Stomach (tissue), 4 donors: Measurements from ENCODE around the gene ZNF775.

ENCODE experiments used
- CTCF ChIP-seq, 7 experiments: fragments of 450-650 bp in 4 of 7; fragments of 200-600 bp in 3 of 7; sonication (generic) in 3 of 7; IDR thresholded peaks; one replicate each; pipeline ENCODE4 v1.5.1; 2016 to 2019; ENCODE audit warnings: antibody characterized with exemption in 7 of 7, control low read depth in 2 of 7, mild to moderate bottlenecking in 1 of 7
- POLR2AphosphoS5 ChIP-seq, 3 donors: sonication (generic); formaldehyde crosslinking; IDR thresholded peaks; one replicate each; pipeline ENCODE4 v1.6.1; 2016; ENCODE audit warnings: antibody characterized with exemption in 3 of 3

GRCh38 chr7:150383710-150384397, 4.7 kb downstream of the ZNF775 start:
- TF ChIP-seq CTCF (IDR thresholded peaks at IDR 0.05) (no peak), POLR2AphosphoS5 (IDR thresholded peaks at IDR 0.05) (no peak)
